HepG2 (cell line): Measurements from ENCODE around the gene FAM110A. TPM values are rescaled to one million over a fixed set of nuclear protein-coding genes. Genes with fewer than 3 reads are reported as not detected.

Experiments used
- ARHGAP35 ChIP-seq: sonication (generic); formaldehyde crosslinking; IDR thresholded peaks from 2 replicates; pipeline ENCODE4 v1.9.0; 2022; ENCODE audit warnings: mild to moderate bottlenecking, inconsistent platforms, moderate library complexity, missing genetic modification reagents, borderline replicate concordance
- ATRX ChIP-seq: sonication (generic); formaldehyde crosslinking; IDR thresholded peaks from 2 replicates; pipeline ENCODE4 v1.4.0; 2020; ENCODE audit warnings: missing genetic modification reagents, borderline replicate concordance
- FOXK1 ChIP-seq: sonication (generic); formaldehyde crosslinking; IDR thresholded peaks from 2 replicates; pipeline ENCODE4 v1.4.0; 2020; ENCODE audit warnings: low read depth, missing genetic modification reagents, borderline replicate concordance
- GABPB1 ChIP-seq: IDR thresholded peaks from 2 replicates; pipeline ENCODE4 v1.6.1; 2016; ENCODE audit warnings: mild to moderate bottlenecking, missing genetic modification reagents, moderate library complexity, missing compliant biosample characterization
- GPBP1L1 ChIP-seq: sonication (generic); formaldehyde crosslinking; IDR thresholded peaks from 2 replicates; pipeline ENCODE4 v1.5.0; 2020; ENCODE audit warnings: mild to moderate bottlenecking, missing genetic modification reagents
- JUND ChIP-seq: sonication (generic); formaldehyde crosslinking; IDR thresholded peaks from 2 replicates; pipeline ENCODE4 v1.8.0; 2022; ENCODE audit warnings: mild to moderate bottlenecking, missing genetic modification reagents
- PHF5A ChIP-seq: IDR thresholded peaks from one replicate; pipeline ENCODE4 v1.6.1; 2018; ENCODE audit warnings: low read depth, missing genetic modification reagents; ENCODE audit not compliant: unreplicated experiment
- SNRNP70 ChIP-seq: fragments of 200-400 bp; formaldehyde crosslinking; IDR thresholded peaks from 2 replicates; pipeline ENCODE4 v1.6.1; 2017; ENCODE audit warnings: mild to moderate bottlenecking, low read depth, low read length, moderate library complexity
- SP5 ChIP-seq: IDR thresholded peaks from 2 replicates; pipeline ENCODE4 v1.6.1; 2016; ENCODE audit warnings: low read depth, borderline replicate concordance
- XRCC5 ChIP-seq: fragments of 200-400 bp; formaldehyde crosslinking; optimal IDR thresholded peaks from 2 replicates; pipeline ENCODE3; 2017; ENCODE audit warnings: mild to moderate bottlenecking, low read length
- YY1 ChIP-seq: IDR thresholded peaks from 2 replicates; pipeline ENCODE4 v1.6.1; 2011; ENCODE audit warnings: low read length, low read depth, moderate library complexity, mild to moderate bottlenecking; ENCODE audit not compliant: insufficient read depth, insufficient replicate concordance
- ZC3H13 ChIP-seq: sonication (generic); formaldehyde crosslinking; IDR thresholded peaks from 2 replicates; pipeline ENCODE4 v1.8.1; 2023; ENCODE audit warnings: mild to moderate bottlenecking, missing genetic modification reagents, moderate library complexity
- ZNF232 ChIP-seq: sonication (generic); formaldehyde crosslinking; IDR thresholded peaks from 2 replicates; pipeline ENCODE4 v1.4.0; 2020; ENCODE audit warnings: missing genetic modification reagents, borderline replicate concordance
- ZNF260 ChIP-seq: sonication (generic); formaldehyde crosslinking; IDR thresholded peaks from 2 replicates; pipeline ENCODE4 v1.4.0; 2020; ENCODE audit warnings: missing genetic modification reagents, low read depth, mild to moderate bottlenecking, borderline replicate concordance
- ZNF446 ChIP-seq: sonication (generic); formaldehyde crosslinking; IDR thresholded peaks from 2 replicates; pipeline ENCODE4 v1.5.0; 2020; ENCODE audit warnings: mild to moderate bottlenecking, missing genetic modification reagents
- polyA plus RNA-seq, 8 experiments: library from polyadenylated mRNA; depleted of rRNA in 3 of 8; stranded (reverse) in 7 of 8; unstranded in 1 of 8; fragments of >200 nt; fragmentation: Illumina TruSeq in 4 of 8; extraction: Trizol in 4 of 8; gene quantifications; 2 replicates each; pipeline versions ENCODE4 v1.2.1 to v1.2.3, GENCODE V29; 2011 to 2016; ENCODE audit warnings: low read depth in 4 of 8, missing spikeins in 1 of 8, mixed read lengths in 1 of 8; ENCODE audit not compliant: insufficient read depth in 1 of 8
- total RNA-seq, 5 experiments: library from RNA; depleted of rRNA; stranded (reverse); fragments of >200 nt; fragmentation: Illumina TruSeq; extraction: Trizol; gene quantifications; 2 replicates each; pipeline ENCODE4 v1.2.3, GENCODE V29; 2016; ENCODE audit warnings: low read depth in 1 of 5
- TF ChIP-seq, protein P1 (sequence below): sonication (generic); formaldehyde crosslinking; IDR thresholded peaks from 2 replicates; pipeline ENCODE4 v1.4.0; 2020; ENCODE audit warnings: missing genetic modification reagents, borderline replicate concordance
- TF ChIP-seq, protein P2 (sequence below): sonication (generic); formaldehyde crosslinking; IDR thresholded peaks from 2 replicates; pipeline ENCODE4 v1.4.0; 2020; ENCODE audit warnings: mild to moderate bottlenecking, low read depth, missing genetic modification reagents
- TF ChIP-seq, protein P3 (sequence below): sonication (generic); formaldehyde crosslinking; conservative IDR thresholded peaks from 2 replicates; pipeline ENCODE4 v1.4.0; 2020; ENCODE audit warnings: mild to moderate bottlenecking, missing genetic modification reagents, moderate library complexity

The FAM110A gene
- total and polyA plus RNA-seq, 2 of the 13 experiments (the other 11 are each of a cell fraction or from before 2014, with no cell fraction given) = 1.9 TPM

- TF ChIP-seq GABPB1 (CRISPR knock-in tag) (peak; percentile 92), YY1 (no peak), SP5 (CRISPR knock-in tag) (peak; percentile 91), SNRNP70 (no peak), PHF5A (no peak), JUND (no peak), ZC3H13 (CRISPR knock-in tag) (no peak), FOXK1 (no peak; the same call in 1 of the 2 replicates), ZNF260 (no peak), ATRX (CRISPR knock-in tag) (no peak), ZNF446 (CRISPR knock-in tag) (no peak), XRCC5 (peak; percentile 91), ZNF232 (CRISPR knock-in tag) (no peak), GPBP1L1 (CRISPR knock-in tag) (no peak), ARHGAP35 (CRISPR knock-in tag) (peak; percentile 79; the same call in 1 of the 2 replicates)
- TF ChIP-seq, protein P1, sequence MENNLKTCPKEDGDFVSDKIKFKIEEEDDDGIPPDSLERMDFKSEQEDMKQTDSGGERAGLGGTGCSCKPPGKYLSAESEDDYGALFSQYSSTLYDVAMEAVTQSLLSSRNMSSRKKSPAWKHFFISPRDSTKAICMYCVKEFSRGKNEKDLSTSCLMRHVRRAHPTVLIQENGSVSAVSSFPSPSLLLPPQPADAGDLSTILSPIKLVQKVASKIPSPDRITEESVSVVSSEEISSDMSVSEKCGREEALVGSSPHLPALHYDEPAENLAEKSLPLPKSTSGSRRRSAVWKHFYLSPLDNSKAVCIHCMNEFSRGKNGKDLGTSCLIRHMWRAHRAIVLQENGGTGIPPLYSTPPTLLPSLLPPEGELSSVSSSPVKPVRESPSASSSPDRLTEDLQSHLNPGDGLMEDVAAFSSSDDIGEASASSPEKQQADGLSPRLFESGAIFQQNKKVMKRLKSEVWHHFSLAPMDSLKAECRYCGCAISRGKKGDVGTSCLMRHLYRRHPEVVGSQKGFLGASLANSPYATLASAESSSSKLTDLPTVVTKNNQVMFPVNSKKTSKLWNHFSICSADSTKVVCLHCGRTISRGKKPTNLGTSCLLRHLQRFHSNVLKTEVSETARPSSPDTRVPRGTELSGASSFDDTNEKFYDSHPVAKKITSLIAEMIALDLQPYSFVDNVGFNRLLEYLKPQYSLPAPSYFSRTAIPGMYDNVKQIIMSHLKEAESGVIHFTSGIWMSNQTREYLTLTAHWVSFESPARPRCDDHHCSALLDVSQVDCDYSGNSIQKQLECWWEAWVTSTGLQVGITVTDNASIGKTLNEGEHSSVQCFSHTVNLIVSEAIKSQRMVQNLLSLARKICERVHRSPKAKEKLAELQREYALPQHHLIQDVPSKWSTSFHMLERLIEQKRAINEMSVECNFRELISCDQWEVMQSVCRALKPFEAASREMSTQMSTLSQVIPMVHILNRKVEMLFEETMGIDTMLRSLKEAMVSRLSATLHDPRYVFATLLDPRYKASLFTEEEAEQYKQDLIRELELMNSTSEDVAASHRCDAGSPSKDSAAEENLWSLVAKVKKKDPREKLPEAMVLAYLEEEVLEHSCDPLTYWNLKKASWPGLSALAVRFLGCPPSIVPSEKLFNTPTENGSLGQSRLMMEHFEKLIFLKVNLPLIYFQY (CRISPR knock-in tag) = peak; percentile 68; the same call in 1 of the 2 replicates
- TF ChIP-seq, protein P2, sequence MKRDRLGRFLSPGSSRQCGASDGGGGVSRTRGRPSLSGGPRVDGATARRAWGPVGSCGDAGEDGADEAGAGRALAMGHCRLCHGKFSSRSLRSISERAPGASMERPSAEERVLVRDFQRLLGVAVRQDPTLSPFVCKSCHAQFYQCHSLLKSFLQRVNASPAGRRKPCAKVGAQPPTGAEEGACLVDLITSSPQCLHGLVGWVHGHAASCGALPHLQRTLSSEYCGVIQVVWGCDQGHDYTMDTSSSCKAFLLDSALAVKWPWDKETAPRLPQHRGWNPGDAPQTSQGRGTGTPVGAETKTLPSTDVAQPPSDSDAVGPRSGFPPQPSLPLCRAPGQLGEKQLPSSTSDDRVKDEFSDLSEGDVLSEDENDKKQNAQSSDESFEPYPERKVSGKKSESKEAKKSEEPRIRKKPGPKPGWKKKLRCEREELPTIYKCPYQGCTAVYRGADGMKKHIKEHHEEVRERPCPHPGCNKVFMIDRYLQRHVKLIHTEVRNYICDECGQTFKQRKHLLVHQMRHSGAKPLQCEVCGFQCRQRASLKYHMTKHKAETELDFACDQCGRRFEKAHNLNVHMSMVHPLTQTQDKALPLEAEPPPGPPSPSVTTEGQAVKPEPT = peak; percentile 88; the same call in 1 of the 2 replicates
- TF ChIP-seq, protein P3, sequence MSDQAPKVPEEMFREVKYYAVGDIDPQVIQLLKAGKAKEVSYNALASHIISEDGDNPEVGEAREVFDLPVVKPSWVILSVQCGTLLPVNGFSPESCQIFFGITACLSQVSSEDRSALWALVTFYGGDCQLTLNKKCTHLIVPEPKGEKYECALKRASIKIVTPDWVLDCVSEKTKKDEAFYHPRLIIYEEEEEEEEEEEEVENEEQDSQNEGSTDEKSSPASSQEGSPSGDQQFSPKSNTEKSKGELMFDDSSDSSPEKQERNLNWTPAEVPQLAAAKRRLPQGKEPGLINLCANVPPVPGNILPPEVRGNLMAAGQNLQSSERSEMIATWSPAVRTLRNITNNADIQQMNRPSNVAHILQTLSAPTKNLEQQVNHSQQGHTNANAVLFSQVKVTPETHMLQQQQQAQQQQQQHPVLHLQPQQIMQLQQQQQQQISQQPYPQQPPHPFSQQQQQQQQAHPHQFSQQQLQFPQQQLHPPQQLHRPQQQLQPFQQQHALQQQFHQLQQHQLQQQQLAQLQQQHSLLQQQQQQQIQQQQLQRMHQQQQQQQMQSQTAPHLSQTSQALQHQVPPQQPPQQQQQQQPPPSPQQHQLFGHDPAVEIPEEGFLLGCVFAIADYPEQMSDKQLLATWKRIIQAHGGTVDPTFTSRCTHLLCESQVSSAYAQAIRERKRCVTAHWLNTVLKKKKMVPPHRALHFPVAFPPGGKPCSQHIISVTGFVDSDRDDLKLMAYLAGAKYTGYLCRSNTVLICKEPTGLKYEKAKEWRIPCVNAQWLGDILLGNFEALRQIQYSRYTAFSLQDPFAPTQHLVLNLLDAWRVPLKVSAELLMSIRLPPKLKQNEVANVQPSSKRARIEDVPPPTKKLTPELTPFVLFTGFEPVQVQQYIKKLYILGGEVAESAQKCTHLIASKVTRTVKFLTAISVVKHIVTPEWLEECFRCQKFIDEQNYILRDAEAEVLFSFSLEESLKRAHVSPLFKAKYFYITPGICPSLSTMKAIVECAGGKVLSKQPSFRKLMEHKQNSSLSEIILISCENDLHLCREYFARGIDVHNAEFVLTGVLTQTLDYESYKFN = peak; percentile 44
Observed at GRCh38 chr20:833450-834150, at the start of gene FAM110A (continued).
